ENCODE measurements around the gene NDEL1. TPM values are rescaled to one million over a fixed set of nuclear protein-coding genes. Genes with fewer than 3 reads are reported as not detected.

Gene NDEL1
- total RNA-seq, 4 donors from 2014 or later: 31.3 to 60.6 (median 41.5) TPM

GRCh38 chr17:8468127-8468526 lies 32.4 kb downstream of the NDEL1 start:
- in situ Hi-C loops (cut with MboI; ENCODE audit: low sequenced_read_pairs in 4 of 4) (no loop called here), intact Hi-C loops (cut with DNase I; ENCODE audit: low total_unique reads) (no loop called here)
- H3K4me3 ChIP-seq: no peak overlapping the region
- TF ChIP-seq POLR2A (IDR thresholded peaks at IDR 0.05) (no peak), CTCF (IDR thresholded peaks at IDR 0.05 in 4 of 5, conservative IDR thresholded peaks at IDR 0.05 in 1 of 5) (no peak)
- peak overlapping the region; percentile 30 to 59 (median 36) for H3K27ac ChIP-seq
- peaks cover 0 to 32% of the 10 kb centered on the region in 2 donors for H3K36me3 ChIP-seq
- H3K27me3 ChIP-seq: no peaks in the 10 kb centered on the region
- ATAC-seq (peak; percentile 32 to 58), DNase-seq (peak; percentile 32 to 65)
- H3K4me1 ChIP-seq: peaks cover 30 to 31% of the 10 kb centered on the region in 2 donors
- H3K9me3 ChIP-seq: no peaks in the 10 kb centered on the region

DNA sequence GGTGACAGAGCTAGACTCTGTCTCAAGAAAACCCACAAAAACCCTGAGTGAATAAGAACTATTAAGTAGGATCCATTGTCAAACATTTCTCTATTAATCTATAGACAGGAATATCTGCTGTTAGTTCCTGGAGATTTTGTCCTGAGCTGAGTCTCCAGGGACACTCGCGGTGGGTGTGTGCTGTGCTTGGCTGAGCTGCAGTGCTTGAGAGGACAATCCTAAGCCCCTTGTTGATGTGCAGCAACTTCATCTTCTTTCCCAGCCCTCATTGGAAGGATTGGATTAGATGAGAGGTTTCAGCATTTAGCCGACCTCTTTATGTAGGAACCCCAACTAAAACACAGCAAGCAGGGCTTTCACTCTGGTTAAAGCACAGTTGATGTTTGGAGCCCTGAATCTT lies 33.3 kb downstream of the NDEL1 start:
- no peak overlapping the region for H3K4me3 ChIP-seq
- H3K27ac ChIP-seq: peak overlapping the region; percentile 30 to 59 (median 36)
- in situ Hi-C loops (cut with MboI; ENCODE audit: low sequenced_read_pairs in 4 of 4) (no loop called here), intact Hi-C loops (cut with DNase I; ENCODE audit: low total_unique reads) (no loop called here)
- no peaks in the 10 kb centered on the region for H3K9me3 ChIP-seq
- no peaks in the 10 kb centered on the region for H3K27me3 ChIP-seq
- ATAC-seq: no peak
- H3K4me1 ChIP-seq: peaks cover 28 to 31% of the 10 kb centered on the region in 2 donors
- no peak for TF ChIP-seq POLR2A (IDR thresholded peaks at IDR 0.05)
- no peak for TF ChIP-seq CTCF (IDR thresholded peaks at IDR 0.05 in 4 of 5, conservative IDR thresholded peaks at IDR 0.05 in 1 of 5)
- peaks cover 0 to 29% of the 10 kb centered on the region in 2 donors for H3K36me3 ChIP-seq
- DNase-seq: no peak

DNA sequence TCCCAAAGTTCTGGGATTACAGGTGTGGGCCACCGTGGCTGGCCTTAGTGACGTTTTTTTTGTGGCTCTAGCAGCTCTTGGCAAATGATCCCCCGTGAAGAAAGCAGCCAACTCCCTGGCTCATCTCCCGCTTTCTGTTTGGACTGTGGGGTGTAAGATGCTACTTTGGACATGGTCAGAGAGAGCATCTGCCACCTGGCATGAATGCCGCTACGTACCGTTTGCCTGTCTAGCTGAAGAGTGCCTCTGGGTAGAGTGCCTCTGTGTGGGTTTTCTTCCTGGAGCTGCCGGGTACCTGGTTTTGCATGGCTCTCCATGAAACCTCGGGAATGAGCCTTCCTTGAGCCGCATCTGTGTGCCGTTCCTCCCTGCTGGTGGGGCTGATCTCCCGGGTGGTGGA lies 34.3 kb downstream of the NDEL1 start:
- ATAC-seq (peak; percentile 31 to 49), DNase-seq (peak in 1 of 2 donors; percentile 51)
- no peak for TF ChIP-seq POLR2A (IDR thresholded peaks at IDR 0.05)
- no peak for TF ChIP-seq CTCF (IDR thresholded peaks at IDR 0.05 in 4 of 5, conservative IDR thresholded peaks at IDR 0.05 in 1 of 5)
- Histone ChIP-seq H3K4me3 (no peak overlapping the region), H3K9me3 (no peaks in the 10 kb centered on the region), H3K27me3 (no peaks in the 10 kb centered on the region), H3K36me3 (peaks cover 0 to 30% of the 10 kb centered on the region in 2 donors), H3K27ac (peak overlapping the region; percentile 0 to 59 (median 31)), H3K4me1 (peaks cover 26 to 31% of the 10 kb centered on the region in 2 donors)
- intact Hi-C loops (cut with DNase I; ENCODE audit: low total_unique reads) (no loop called here), in situ Hi-C loops (cut with MboI; ENCODE audit: low sequenced_read_pairs in 4 of 4) (no loop called here)

DNA sequence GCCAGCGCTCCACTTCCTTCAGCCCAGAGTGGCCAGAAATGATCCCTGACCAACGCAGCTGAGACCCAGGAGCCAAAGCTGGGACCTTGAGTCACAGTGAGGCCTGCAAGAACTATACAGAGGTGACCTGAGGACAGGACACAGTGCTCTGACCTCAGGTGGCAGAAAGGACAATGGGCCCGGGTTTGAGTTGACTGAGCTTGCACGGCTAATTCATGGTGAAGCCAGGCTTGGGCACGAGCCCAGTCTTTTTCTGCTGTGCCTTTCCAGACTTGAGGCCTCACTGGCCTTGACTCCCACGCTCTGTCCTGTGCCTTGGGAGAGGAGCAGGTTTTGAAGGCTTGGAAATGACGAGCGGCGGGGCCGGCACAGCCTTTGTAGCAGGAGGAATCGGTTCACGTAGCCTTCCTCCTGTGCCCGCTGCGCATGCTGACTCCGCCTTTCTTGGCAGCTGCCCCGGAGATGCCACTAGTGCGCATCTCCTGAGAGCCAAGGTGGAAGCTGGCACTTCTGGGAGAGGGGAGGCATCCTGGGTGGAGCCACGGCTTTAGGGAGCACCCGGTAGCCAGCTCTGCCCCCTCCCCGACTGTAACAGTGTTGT lies 34.9 kb downstream of the NDEL1 start:
- peaks cover 0 to 35% of the 10 kb centered on the region in 2 donors for H3K36me3 ChIP-seq
- peaks cover 21 to 30% of the 10 kb centered on the region in 2 donors for H3K4me1 ChIP-seq
- no peaks in the 10 kb centered on the region for H3K9me3 ChIP-seq
- in situ Hi-C loops (cut with MboI; ENCODE audit: low sequenced_read_pairs in 4 of 4): no loop called here
- H3K27me3 ChIP-seq: no peaks in the 10 kb centered on the region
- peak overlapping the region in 1 of 4 donors; percentile 7 for H3K4me3 ChIP-seq
- TF ChIP-seq CTCF (IDR thresholded peaks at IDR 0.05 in 4 of 5, conservative IDR thresholded peaks at IDR 0.05 in 1 of 5): no peak
- peak in 1 of 2 donors; percentile 57 for DNase-seq
- peak; percentile 22 to 55 for ATAC-seq
- intact Hi-C loops (cut with DNase I; ENCODE audit: low total_unique reads): no loop called here
- H3K27ac ChIP-seq: peak overlapping the region; percentile 0 to 59 (median 31)
